GM18502 (cell line): ENCODE measurements around the gene TLR9.
"Not testable (repeated sequence)": the region's sequence is repeated elsewhere in the genome, so short reads cannot be mapped to it uniquely, and the experiment has no call there.

Source experiments
- ATAC-seq: cut with Tn5 transposase; IDR thresholded peaks from one replicate; pipeline ENCODE4 v1.9.1; 2021; ENCODE audit warnings: mild to moderate bottlenecking; ENCODE audit not compliant: unreplicated experiment, poor library complexity

TLR9 gene

GRCh38 chr3:52178537-52178936 is 46.9 kb downstream of the TLR9 start:
- no peak for ATAC-seq

DNA sequence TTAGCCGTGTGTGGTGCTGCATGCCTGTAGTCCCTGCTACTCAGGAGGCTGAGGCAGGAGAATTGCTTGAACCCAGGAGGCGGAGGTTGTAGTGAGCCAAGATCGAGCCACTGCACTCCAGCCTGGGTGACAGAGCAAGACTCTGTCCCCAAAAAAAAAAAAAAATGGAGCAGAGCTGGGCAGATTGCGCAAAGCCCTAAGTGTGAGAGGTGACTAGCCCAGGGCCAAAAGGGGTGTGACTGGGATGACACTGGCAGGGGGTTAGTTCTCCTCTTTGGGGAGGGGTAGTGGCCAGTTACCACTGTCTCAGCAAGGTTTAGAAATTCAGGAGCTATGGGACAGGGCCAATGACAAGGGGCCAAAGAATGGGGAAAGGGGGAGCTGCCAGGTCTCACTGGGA is 47.3 kb downstream of the TLR9 start:
- ATAC-seq: not testable (repeated sequence)

- no peak for ATAC-seq
Measured at GRCh38 chr3:52177701-52178042, 47.8 kb downstream of the TLR9 start.

DNA sequence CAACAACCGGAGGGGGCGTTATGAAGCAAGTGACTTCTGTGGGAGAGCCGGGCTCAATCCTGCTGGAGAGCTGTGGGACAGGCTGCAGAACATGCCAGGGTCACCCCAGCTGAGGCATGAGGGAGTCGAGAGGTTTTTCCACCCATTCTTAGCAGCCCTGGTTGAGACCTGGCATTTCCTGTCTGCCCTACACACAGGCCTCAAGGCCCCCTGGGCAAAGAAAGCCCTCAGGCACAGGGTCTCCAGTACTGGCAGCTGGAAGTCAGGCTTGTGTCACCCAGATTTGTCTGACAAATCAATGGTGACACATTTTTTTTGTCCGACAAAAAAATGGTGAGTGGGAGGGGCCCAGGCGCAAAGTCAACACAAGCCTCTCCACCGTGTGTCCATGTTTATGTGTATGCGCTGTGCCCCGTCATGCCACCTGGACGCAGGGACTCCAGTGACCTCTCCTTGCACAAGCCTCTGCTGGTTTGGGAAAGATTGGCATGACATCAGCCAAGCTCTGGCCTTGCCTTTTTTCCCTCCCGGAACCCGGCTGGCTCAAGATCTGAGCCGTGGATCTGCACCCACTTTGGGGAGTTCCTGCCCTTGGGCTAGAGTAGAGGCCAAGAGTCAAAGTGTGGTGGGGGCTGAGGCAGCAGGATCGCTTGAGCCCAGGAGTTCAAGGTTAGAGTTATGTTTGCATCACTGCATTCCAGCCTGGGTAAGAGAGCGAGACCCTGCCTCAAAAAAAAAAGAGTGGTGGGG is 48.3 kb downstream of the TLR9 start:
- no peak for ATAC-seq

- no peak for ATAC-seq
Measured at GRCh38 chr3:52176180-52176752, 49.2 kb downstream of the TLR9 start.

DNA sequence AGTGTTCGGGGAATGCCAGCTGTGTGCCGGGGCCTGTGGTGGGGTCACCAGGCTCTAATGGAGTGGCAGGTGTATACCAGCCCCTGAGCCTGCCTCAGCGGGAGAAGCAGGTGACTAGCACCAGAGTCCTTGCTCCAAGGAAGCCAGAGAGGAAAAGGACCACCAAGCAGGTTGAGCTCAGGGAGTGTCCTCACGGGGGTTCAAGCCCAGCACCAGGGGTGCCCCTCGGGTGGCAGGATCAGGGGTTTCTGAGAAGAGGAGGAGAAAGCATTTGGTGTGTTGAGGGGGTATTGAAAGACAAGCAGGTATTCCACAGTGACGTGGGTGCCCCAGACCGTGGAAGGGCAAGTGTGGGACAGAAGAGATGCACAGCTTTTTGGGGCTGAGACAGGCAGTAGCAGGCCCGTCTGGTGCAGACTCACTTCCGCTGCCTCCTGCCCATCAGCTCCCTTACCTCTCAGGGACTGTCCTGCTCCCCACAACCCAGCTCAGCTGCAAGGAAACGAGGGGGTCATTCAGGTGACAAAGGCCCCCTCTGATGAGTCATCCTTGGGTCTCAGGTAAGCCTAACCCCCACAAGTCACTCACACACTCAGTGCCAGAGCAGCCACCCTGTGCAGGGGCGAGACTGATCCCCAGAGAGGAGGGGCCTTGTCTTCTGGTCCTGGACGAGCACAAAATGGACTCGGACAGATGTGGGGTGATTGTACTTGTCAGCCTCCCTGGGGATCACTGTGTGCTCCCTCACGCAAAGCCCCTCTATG is 49.8 kb downstream of the TLR9 start:
- no peak for ATAC-seq

GRCh38 chr3:52174896-52175295 is 50.5 kb downstream of the TLR9 start:
- ATAC-seq: no peak

DNA sequence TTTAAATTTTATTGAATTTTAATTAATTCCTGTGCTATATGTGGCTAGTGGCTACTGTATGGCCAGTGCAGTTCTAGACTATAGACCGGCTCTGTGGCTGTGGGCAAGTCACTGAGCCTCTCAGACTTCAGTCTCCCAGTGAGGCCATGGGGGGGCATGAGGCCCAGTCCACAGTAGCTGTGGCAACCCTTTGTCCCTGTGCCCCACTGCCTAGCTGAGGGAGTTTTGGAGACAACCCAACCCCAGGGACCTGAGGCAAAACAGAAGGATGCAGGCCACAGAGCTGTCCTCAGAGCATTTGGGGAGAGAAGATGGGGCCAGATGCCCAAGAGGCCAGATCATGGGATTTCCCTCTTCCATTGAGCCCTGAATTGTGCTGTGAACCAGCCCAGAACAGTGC is 52.3 kb downstream of the TLR9 start:
- no peak for ATAC-seq

GRCh38 chr3:52172262-52172757 is 53.1 kb downstream of the TLR9 start:
- no peak for ATAC-seq

DNA sequence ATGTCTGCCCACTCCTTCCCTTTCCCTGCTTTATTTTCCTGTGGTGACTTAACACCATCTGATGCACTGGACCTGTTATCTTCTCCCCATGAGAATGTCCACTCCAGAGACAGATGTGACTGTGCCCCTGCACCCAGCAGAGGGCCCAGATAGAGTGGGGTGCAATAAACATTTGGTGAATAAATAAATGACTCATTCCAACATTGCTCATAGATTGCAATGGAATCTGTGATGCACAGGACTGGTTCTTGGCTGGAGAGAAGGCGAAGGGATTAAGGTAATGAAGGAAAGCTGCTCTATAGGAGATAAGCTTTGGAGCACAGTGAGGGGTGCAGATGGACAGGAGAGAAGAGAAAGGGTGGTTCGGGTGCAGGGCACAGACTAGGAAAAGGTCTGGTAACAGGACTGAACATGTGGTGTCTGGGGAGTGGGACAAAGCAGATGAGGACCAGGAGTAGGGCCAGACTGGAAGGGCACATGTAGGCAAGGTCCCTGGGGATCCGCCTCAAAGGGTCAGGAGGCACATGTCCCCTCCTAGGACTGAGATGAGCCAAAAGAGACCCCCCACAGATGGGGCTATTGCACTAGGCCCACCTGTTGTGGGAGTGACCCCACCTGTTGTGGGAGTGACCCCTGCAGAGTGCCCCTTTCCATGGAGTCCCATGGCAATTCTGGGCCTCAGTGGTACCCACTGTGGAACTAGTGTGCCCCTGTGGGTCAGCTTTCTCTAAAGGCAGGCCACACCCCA is 53.8 kb downstream of the TLR9 start:
- no peak for ATAC-seq
